ENCODE data around the gene CLSTN1. TPM values are rescaled to one million over a fixed set of nuclear protein-coding genes. Genes with fewer than 3 reads are reported as not detected.

CLSTN1 gene
- total and polyA plus RNA-seq, 10 of the 15 experiments (the other 5 are each of a cell fraction or from before 2014, with no cell fraction given): 2.7 to 64.4 (median 23.2) TPM

GRCh38 chr1:9717193-9718005 lies 106.4 kb downstream of the CLSTN1 start (continued):
- no peak for TF ChIP-seq ZNF24 (IDR thresholded peaks at IDR 0.05)
- no peak for TF ChIP-seq PBX3 (IDR thresholded peaks at IDR 0.05; ENCODE audit: insufficient replicate concordance, low read depth, low read length)
- TF ChIP-seq ELK1 (IDR thresholded peaks at IDR 0.05; ENCODE audit: low read depth, low read length): peak; percentile 48; the same call in 1 of the 2 replicates
- TF ChIP-seq STAT3 (IDR thresholded peaks at IDR 0.05; ENCODE audit: low read depth, low read length): no peak
- no peak for TF ChIP-seq ZNF592 (IDR thresholded peaks at IDR 0.05)
- peak; percentile 96 for TF ChIP-seq SPI1 (IDR thresholded peaks at IDR 0.05; ENCODE audit: borderline replicate concordance, insufficient read depth, low read depth, low read length)
- no peak for TF ChIP-seq SMAD5 (IDR thresholded peaks at IDR 0.05; ENCODE audit: low read depth)
- TF ChIP-seq JUND (IDR thresholded peaks at IDR 0.05; ENCODE audit: low read depth, low read length): no peak
- TF ChIP-seq ZBTB11 (CRISPR knock-in tag; IDR thresholded peaks at IDR 0.05): no peak
- no peak for TF ChIP-seq ATF2 (IDR thresholded peaks at IDR 0.05; ENCODE audit: low read length)
- no peak for TF ChIP-seq E2F8 (IDR thresholded peaks at IDR 0.05; ENCODE audit: low read depth, partially characterized antibody)
- no peak for TF ChIP-seq DPF2 (IDR thresholded peaks at IDR 0.05)
- no peak for TF ChIP-seq TBL1XR1 (IDR thresholded peaks at IDR 0.05; ENCODE audit: low read depth, low read length)
- TF ChIP-seq SUZ12 (IDR thresholded peaks at IDR 0.05; ENCODE audit: unreplicated experiment): no peak
